Testis (tissue), 2 donors: ENCODE measurements around the gene PCDHB11.
"Not testable (repeated sequence)": the region's sequence is repeated elsewhere in the genome, so short reads cannot be mapped to it uniquely, and the experiment has no call there.

Experiments
- POLR2A ChIP-seq: fragments of 450-650 bp; IDR thresholded peaks from one replicate; pipeline ENCODE4 v1.6.1; 2017; ENCODE audit warnings: antibody characterized with exemption, mild to moderate bottlenecking, moderate library complexity
- TF ChIP-seq, protein P1 (sequence below), 3 experiments: fragments of 450-650 bp in 2 of 3; fragments of 200-600 bp in 1 of 3; sonication (generic) in 1 of 3; IDR thresholded peaks; one replicate each; pipeline ENCODE4 v1.5.1; 2016 to 2019; ENCODE audit warnings: antibody characterized with exemption in 3 of 3, mild to moderate bottlenecking in 2 of 3, moderate library complexity in 1 of 3

GRCh38 chr5:141201126-141201525 lies 1.7 kb downstream of the PCDHB11 start:
- TF ChIP-seq, protein P1, sequence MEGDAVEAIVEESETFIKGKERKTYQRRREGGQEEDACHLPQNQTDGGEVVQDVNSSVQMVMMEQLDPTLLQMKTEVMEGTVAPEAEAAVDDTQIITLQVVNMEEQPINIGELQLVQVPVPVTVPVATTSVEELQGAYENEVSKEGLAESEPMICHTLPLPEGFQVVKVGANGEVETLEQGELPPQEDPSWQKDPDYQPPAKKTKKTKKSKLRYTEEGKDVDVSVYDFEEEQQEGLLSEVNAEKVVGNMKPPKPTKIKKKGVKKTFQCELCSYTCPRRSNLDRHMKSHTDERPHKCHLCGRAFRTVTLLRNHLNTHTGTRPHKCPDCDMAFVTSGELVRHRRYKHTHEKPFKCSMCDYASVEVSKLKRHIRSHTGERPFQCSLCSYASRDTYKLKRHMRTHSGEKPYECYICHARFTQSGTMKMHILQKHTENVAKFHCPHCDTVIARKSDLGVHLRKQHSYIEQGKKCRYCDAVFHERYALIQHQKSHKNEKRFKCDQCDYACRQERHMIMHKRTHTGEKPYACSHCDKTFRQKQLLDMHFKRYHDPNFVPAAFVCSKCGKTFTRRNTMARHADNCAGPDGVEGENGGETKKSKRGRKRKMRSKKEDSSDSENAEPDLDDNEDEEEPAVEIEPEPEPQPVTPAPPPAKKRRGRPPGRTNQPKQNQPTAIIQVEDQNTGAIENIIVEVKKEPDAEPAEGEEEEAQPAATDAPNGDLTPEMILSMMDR (IDR thresholded peaks at IDR 0.05), result not testable (repeated sequence)
- not testable (repeated sequence) for TF ChIP-seq POLR2A
